Measurements from ENCODE around the gene CACUL1. TPM values are rescaled to one million over a fixed set of nuclear protein-coding genes. Genes with fewer than 3 reads are reported as not detected.

Gene CACUL1
- total RNA-seq, 6 experiments from 2014 or later, result 31.5 to 34.0 (median 32.7) TPM

GRCh38 chr10:118669835-118670234 lies 84.9 kb downstream of the CACUL1 start:
- Mint-ChIP-seq H3K4me1 (ENCODE audit: low read depth) (peaks cover 19% of the 10 kb centered on the region), H3K9me3 (no peaks in the 10 kb centered on the region), H3K27me3 (ENCODE audit: insufficient read depth) (peaks cover 19% of the 10 kb centered on the region), H3K4me3 (peak overlapping the region; percentile 75), H3K27ac (peak overlapping the region; percentile 62), H3K36me3 (ENCODE audit: low read depth) (no peaks in the 10 kb centered on the region)
- TF ChIP-seq CTCF (IDR thresholded peaks at IDR 0.05), result no peak
- no peak for DNase-seq

- Mint-ChIP-seq H3K27ac (peak overlapping the region; percentile 62), H3K4me1 (ENCODE audit: low read depth) (peaks cover 19% of the 10 kb centered on the region)
Measured at GRCh38 chr10:118669020-118669791, 85.6 kb downstream of the CACUL1 start.

GRCh38 chr10:118668228-118668952 lies 86.4 kb downstream of the CACUL1 start:
- H3K27me3 Mint-ChIP-seq (ENCODE audit: insufficient read depth), result peaks cover 22% of the 10 kb centered on the region
- H3K4me1 Mint-ChIP-seq (ENCODE audit: low read depth), result peaks cover 19% of the 10 kb centered on the region
- no peak overlapping the region; the same call in 1 of the 2 replicates for H3K4me3 Mint-ChIP-seq
- no peak for DNase-seq
- peak overlapping the region; percentile 62; the same call in 1 of the 2 replicates for H3K27ac Mint-ChIP-seq
- no peaks in the 10 kb centered on the region for H3K9me3 Mint-ChIP-seq
- H3K36me3 Mint-ChIP-seq (ENCODE audit: low read depth), result no peaks in the 10 kb centered on the region
- peak; percentile 46; the same call in 1 of the 2 replicates for TF ChIP-seq CTCF (IDR thresholded peaks at IDR 0.05)

More at GRCh38 chr10:118669020-118669791, 85.6 kb downstream of the CACUL1 start:
- TF ChIP-seq CTCF (IDR thresholded peaks at IDR 0.05), result no peak
- DNase-seq, result peak; percentile 79
- no peaks in the 10 kb centered on the region for H3K36me3 Mint-ChIP-seq (ENCODE audit: low read depth)
- H3K9me3 Mint-ChIP-seq, result no peaks in the 10 kb centered on the region
- peaks cover 24% of the 10 kb centered on the region for H3K27me3 Mint-ChIP-seq (ENCODE audit: insufficient read depth)
- H3K4me3 Mint-ChIP-seq, result peak overlapping the region; percentile 75

- H3K36me3 Mint-ChIP-seq (ENCODE audit: low read depth), result no peaks in the 10 kb centered on the region
- peaks cover 22% of the 10 kb centered on the region for H3K27me3 Mint-ChIP-seq (ENCODE audit: insufficient read depth)
Measured at GRCh38 chr10:118667732-118668131, 87.0 kb downstream of the CACUL1 start.

GRCh38 chr10:118666350-118666749 lies 88.4 kb downstream of the CACUL1 start:
- Mint-ChIP-seq H3K4me1 (ENCODE audit: low read depth) (peaks cover 19% of the 10 kb centered on the region), H3K27ac (no peak overlapping the region)
- TF ChIP-seq CTCF (IDR thresholded peaks at IDR 0.05), result no peak

More at GRCh38 chr10:118667732-118668131, 87.0 kb downstream of the CACUL1 start:
- no peak overlapping the region for H3K4me3 Mint-ChIP-seq
- no peaks in the 10 kb centered on the region for H3K9me3 Mint-ChIP-seq
- peaks cover 19% of the 10 kb centered on the region for H3K4me1 Mint-ChIP-seq (ENCODE audit: low read depth)
- TF ChIP-seq CTCF (IDR thresholded peaks at IDR 0.05), result no peak
- no peak overlapping the region for H3K27ac Mint-ChIP-seq
- DNase-seq, result no peak

More at GRCh38 chr10:118666350-118666749, 88.4 kb downstream of the CACUL1 start:
- H3K36me3 Mint-ChIP-seq (ENCODE audit: low read depth), result no peaks in the 10 kb centered on the region
- no peak for DNase-seq
- no peaks in the 10 kb centered on the region for H3K9me3 Mint-ChIP-seq
- H3K4me3 Mint-ChIP-seq, result no peak overlapping the region
- H3K27me3 Mint-ChIP-seq (ENCODE audit: insufficient read depth), result peaks cover 31% of the 10 kb centered on the region

Data from HFFc6 (cell line).